VCaP (cell line): ENCODE data around the gene PCLO.
A peak's percentile ranks its signal among the peaks of the same experiment; 100 is the strongest.
"Not testable (repeated sequence)": the region's sequence is repeated elsewhere in the genome, so short reads cannot be mapped to it uniquely, and the experiment has no call there.

Experiments
- H3K27ac ChIP-seq: fragments of 450-650 bp; 2 replicates; pipeline ENCODE4 v1.5.1; 2017
- CTCF ChIP-seq: fragments of 450-650 bp; conservative IDR thresholded peaks from 2 replicates; pipeline ENCODE4 v1.5.1; 2017; ENCODE audit warnings: mild to moderate bottlenecking, moderate library complexity

PCLO gene

GRCh38 chr7:83040484-83040883, 122.2 kb downstream of the PCLO start:
- TF ChIP-seq CTCF: no peak
- no peak overlapping the region for H3K27ac ChIP-seq

- H3K27ac ChIP-seq: no peak overlapping the region
- TF ChIP-seq CTCF: no peak
Measured at GRCh38 chr7:83038787-83039186, 123.9 kb downstream of the PCLO start.

GRCh38 chr7:83036721-83037380, 125.8 kb downstream of the PCLO start:
- H3K27ac ChIP-seq: peak overlapping the region; percentile 32
- no peak for TF ChIP-seq CTCF

- no peak for TF ChIP-seq CTCF
- H3K27ac ChIP-seq: peak overlapping the region; percentile 32; the same call in 1 of the 2 replicates
Measured at GRCh38 chr7:83036130-83036529, 126.6 kb downstream of the PCLO start.

GRCh38 chr7:83032195-83032594, 130.5 kb downstream of the PCLO start:
- TF ChIP-seq CTCF: no peak
- no peak overlapping the region for H3K27ac ChIP-seq

GRCh38 chr7:83023817-83024665, 138.6 kb downstream of the PCLO start:
- not testable (repeated sequence) for H3K27ac ChIP-seq

GRCh38 chr7:83021032-83021431, 141.7 kb downstream of the PCLO start:
- no peak overlapping the region for H3K27ac ChIP-seq
- TF ChIP-seq CTCF: no peak

GRCh38 chr7:83020161-83020560, 142.5 kb downstream of the PCLO start:
- TF ChIP-seq CTCF: no peak
- no peak overlapping the region for H3K27ac ChIP-seq
